Measurements from ENCODE around the gene COL18A1. TPM values are rescaled to one million over a fixed set of nuclear protein-coding genes. Genes with fewer than 3 reads are reported as not detected.

COL18A1 gene
- total RNA-seq, 2 experiments from 2014 or later, result 8.0 to 8.8 TPM

DNA sequence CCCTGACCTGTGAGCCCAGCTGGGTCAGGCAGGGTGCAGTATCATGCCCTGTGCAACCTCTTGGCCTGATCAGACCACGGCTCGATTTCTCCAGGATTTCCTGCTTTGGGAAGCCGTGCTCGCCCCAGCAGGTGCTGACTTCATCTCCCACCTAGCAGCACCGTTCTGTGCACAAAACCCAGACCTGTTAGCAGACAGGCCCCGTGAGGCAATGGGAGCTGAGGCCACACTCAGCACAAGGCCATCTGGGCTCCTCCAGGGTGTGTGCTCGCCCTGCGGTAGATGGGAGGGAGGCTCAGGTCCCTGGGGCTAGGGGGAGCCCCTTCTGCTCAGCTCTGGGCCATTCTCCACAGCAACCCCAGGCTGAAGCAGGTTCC, 107.6 kb downstream of the COL18A1 start:
- POLR2A ChIA-PET, result no interaction called here
- ATAC-seq, result no peak
- DNase-seq, result no peak
- H3K36me3 Mint-ChIP-seq (ENCODE audit: low read depth), result peaks cover 10% of the 10 kb centered on the region
- CTCF ChIA-PET, result no interaction called here
- no peak overlapping the region for H3K4me3 Mint-ChIP-seq
- intact Hi-C loops (cut with DNase I, micrococcal nuclease), result no loop called here
- H3K9me3 Mint-ChIP-seq (ENCODE audit: low read depth), result no peaks in the 10 kb centered on the region
- peaks cover 2% of the 10 kb centered on the region for H3K4me1 Mint-ChIP-seq
- H3K27ac Mint-ChIP-seq, result no peak overlapping the region
- no peaks in the 10 kb centered on the region for H3K27me3 Mint-ChIP-seq

DNA sequence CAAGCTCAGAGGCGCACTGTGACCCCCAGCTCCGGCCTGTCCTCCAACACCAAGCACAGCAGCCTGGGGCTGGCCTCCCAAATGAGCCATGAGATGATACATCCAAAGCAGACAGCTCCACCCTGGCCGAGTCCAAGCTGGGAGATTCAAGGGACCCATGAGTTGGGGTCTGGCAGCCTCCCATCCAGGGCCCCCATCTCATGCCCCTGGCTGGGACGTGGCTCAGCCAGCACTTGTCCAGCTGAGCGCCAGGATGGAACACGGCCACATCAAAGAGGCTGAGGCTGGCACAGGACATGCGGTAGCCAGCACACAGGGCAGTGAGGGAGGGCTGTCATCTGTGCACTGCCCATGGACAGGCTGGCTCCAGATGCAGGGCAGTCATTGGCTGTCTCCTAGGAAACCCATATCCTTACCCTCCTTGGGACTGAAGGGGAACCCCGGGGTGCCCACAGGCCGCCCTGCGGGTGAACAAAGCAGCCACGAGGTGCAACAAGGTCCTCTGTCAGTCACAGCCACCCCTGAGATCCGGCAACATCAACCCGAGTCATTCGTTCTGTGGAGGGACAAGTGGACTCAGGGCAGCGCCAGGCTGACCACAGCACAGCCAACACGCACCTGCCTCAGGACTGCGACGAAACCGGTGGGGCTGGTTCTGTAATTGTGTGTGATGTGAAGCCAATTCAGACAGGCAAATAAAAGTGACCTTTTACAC, 108.2 kb downstream of the COL18A1 start:
- POLR2A ChIA-PET, result no interaction called here
- H3K4me1 Mint-ChIP-seq, result peaks cover 7% of the 10 kb centered on the region
- H3K36me3 Mint-ChIP-seq (ENCODE audit: low read depth), result peaks cover 15% of the 10 kb centered on the region

DNA sequence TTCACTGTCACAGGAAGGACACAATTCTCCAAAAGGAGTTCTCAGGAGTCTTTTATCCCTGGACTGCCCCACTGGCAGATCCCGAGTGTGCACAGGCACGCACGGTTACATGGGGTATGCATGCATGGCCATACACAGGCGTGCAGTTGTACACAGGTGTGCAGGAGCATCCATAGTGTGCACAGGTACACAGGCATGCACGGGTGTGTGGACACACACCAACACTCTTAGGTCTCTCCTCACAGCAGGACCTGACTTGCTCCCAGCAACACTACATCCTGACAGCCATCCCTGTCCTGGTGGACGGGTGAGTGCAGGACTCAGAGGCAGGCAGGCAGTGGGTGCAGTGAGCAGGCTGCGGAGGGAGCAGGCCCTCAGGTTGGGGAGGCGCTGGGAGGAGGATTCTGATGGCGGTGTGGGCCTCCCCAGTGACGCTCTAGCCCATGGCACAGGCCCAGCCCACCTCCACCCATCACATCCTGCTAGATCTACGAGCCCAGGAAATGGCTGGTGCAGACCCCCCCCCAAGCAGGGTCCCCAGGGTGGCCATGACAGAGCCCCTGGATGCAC, 108.9 kb downstream of the COL18A1 start:
- no peak overlapping the region for H3K27ac Mint-ChIP-seq
- H3K4me1 Mint-ChIP-seq, result peaks cover 13% of the 10 kb centered on the region
- ATAC-seq, result no peak
- H3K27me3 Mint-ChIP-seq, result no peaks in the 10 kb centered on the region
- no peak for DNase-seq
- no peak overlapping the region for H3K4me3 Mint-ChIP-seq
- intact Hi-C loops (cut with DNase I, micrococcal nuclease), result no loop called here
- CTCF ChIA-PET, result no interaction called here
- peaks cover 11% of the 10 kb centered on the region for H3K9me3 Mint-ChIP-seq (ENCODE audit: low read depth)
- peaks cover 22% of the 10 kb centered on the region for H3K36me3 Mint-ChIP-seq (ENCODE audit: low read depth)
- POLR2A ChIA-PET, result no interaction called here

More for the DNA sequence above, 108.2 kb downstream of the COL18A1 start:
- no peak for ATAC-seq
- no peak overlapping the region for H3K4me3 Mint-ChIP-seq
- intact Hi-C loops (cut with DNase I, micrococcal nuclease), result no loop called here
- no peak for DNase-seq
- no peak overlapping the region for H3K27ac Mint-ChIP-seq
- peaks cover 4% of the 10 kb centered on the region for H3K9me3 Mint-ChIP-seq (ENCODE audit: low read depth)
- H3K27me3 Mint-ChIP-seq, result no peaks in the 10 kb centered on the region
- CTCF ChIA-PET, result no interaction called here

DNA sequence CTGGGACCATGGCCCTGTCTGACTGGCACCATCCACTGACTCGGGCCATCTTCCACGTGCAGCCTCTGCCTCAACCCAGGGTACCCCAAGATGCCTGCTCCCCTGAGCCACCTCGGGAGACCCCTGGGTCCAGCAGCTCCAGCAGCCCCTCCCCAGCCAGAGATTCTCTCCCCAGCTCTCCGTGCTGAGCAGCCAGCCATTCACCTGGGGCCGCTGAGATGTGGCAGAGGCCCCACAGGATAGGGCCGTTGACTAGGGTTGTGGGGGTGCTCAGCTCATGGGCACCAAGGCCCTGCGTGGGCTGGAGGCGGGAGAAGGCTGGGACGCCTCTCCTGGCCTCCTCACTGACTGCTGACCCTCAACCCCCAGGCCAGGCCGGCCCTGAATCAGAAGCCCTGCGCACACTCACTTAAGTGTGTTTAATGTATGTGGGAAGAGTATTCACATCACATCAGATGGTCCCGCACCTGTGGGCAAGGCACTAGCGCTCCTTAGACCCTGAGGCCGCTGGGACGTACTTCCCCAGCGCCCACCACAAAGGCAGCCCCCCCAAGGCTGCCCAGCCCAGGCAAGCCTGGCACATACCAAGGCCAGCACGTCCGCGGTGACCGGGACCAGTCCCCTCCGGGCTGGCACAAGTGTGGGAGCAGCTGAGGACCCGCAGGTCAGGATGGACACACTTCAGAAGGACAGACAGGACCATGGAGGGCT, 109.5 kb downstream of the COL18A1 start:
- no peaks in the 10 kb centered on the region for H3K27me3 Mint-ChIP-seq
- DNase-seq, result no peak
- peaks cover 17% of the 10 kb centered on the region for H3K9me3 Mint-ChIP-seq (ENCODE audit: low read depth)
- ChIA-PET CTCF (no interaction called here), POLR2A (no interaction called here)
- ATAC-seq, result no peak
- H3K36me3 Mint-ChIP-seq (ENCODE audit: low read depth), result peaks cover 28% of the 10 kb centered on the region
- no peak overlapping the region for H3K4me3 Mint-ChIP-seq
- H3K27ac Mint-ChIP-seq, result no peak overlapping the region
- intact Hi-C loops (cut with DNase I, micrococcal nuclease), result no loop called here
- peaks cover 13% of the 10 kb centered on the region for H3K4me1 Mint-ChIP-seq

DNA sequence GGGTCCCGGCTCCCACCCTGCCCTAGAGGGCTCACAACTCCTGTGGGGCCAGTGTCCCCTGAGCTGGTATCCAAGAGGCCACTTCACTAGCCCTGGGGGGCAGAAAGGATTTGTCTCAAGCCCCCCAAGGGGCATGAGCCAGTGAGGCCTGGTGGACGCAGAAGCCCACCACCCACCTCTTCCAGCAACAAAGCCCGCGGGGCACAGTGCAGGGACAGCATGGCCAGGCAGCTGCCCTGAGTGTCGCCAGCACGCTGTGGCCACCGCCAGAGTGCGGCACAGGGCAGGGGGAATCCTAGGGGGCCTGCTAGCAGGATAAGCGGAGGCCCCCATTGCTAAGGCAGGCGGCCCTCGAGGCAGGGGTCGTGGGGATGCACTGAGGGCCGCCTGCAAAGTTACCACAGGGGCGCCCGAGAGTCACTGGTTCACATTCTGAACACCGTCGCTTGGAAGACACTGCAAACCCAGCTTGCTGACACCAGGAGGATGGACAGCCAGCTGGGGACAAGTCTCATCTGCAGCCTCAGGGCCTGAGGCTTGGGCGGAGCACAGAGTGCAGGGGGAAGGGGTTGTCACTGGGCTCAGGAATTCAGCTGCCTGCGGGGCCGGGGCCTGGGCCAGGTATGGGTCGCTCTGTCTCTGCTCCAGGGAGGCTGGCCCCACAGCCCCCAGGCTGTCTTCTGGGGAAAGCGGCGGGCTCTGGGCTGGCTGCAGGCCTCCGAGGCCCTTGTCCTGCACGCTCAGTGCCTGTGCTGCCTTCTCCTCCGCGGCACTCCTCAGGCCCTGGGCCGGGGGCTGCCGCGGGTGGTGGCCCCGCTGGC, 110.5 kb downstream of the COL18A1 start:
- peaks cover 38% of the 10 kb centered on the region for H3K36me3 Mint-ChIP-seq (ENCODE audit: low read depth)

DNA sequence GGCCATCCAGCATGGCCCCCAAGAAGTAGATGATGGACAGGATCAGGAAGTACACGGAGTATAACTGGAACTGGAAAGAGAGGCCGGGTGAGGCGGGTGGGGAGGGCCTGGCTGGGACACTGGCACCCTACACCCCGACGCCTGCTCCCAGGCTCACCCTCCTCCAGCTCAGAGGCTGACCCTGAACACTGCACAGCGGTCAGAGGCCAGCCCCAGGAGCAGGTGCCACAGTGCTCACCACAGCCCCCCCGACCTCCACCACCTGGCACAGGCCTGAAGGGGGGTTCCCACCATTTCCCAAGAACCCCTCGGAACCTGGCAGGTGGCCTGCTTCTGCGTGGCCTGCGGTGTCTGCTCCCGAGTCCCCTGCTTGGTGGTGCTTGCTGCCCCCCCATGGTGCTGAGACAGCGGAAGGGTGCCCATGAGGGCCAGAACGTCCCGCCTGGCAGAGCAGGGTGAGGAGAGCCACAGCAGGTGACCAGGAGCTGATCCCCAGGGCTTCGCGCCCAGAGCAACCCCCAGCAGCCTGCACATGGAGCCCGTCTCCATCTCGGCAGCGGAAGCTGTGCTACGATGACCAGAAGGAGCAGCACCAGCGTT, 111.2 kb downstream of the COL18A1 start:
- POLR2A ChIA-PET, result no interaction called here
- no peak for DNase-seq

More for the DNA sequence above, 110.5 kb downstream of the COL18A1 start:
- DNase-seq, result no peak
- Mint-ChIP-seq H3K27ac (no peak overlapping the region), H3K9me3 (ENCODE audit: low read depth) (peaks cover 25% of the 10 kb centered on the region), H3K4me1 (peaks cover 13% of the 10 kb centered on the region), H3K4me3 (no peak overlapping the region), H3K27me3 (no peaks in the 10 kb centered on the region)
- intact Hi-C loops (cut with DNase I, micrococcal nuclease), result no loop called here
- ChIA-PET CTCF (no interaction called here), POLR2A (no interaction called here)
- ATAC-seq, result no peak

DNA sequence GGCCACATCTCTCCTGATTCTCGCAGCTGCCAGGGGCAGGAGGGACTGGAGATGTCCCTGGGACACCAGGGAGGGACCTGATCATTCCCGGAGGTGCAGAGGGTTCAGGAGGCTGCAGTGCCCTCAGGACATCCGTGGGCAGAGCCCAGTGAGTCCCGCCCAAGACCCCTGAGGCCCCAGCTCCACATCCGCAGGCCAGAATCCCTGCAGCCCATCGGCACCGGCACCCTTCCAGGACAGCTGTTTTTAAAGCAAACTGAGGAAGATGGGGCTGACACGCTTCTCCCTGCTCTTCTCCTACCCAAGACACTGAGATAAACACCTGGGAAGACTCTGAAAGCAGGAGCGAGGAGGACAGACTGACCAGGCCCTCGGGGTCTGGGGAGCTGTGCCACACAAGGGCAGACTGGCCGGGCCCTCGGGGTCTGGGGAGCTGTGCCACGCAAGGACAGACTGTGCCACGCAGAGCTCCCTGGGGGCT, 111.7 kb downstream of the COL18A1 start:
- POLR2A ChIA-PET, result no interaction called here
- no peaks in the 10 kb centered on the region for H3K27me3 Mint-ChIP-seq
- ATAC-seq (no peak), DNase-seq (no peak)
- H3K4me3 Mint-ChIP-seq, result no peak overlapping the region
- H3K36me3 Mint-ChIP-seq (ENCODE audit: low read depth), result peaks cover 51% of the 10 kb centered on the region
- peak overlapping the region; percentile 91 for H3K27ac Mint-ChIP-seq
- intact Hi-C loops (cut with DNase I, micrococcal nuclease), result no loop called here
- CTCF ChIA-PET, result no interaction called here
- H3K4me1 Mint-ChIP-seq, result peaks cover 13% of the 10 kb centered on the region
- H3K9me3 Mint-ChIP-seq (ENCODE audit: low read depth), result peaks cover 31% of the 10 kb centered on the region

More for the DNA sequence above, 111.2 kb downstream of the COL18A1 start:
- CTCF ChIA-PET, result no interaction called here
- H3K9me3 Mint-ChIP-seq (ENCODE audit: low read depth), result peaks cover 26% of the 10 kb centered on the region
- H3K36me3 Mint-ChIP-seq (ENCODE audit: low read depth), result peaks cover 45% of the 10 kb centered on the region
- intact Hi-C loops (cut with DNase I, micrococcal nuclease), result no loop called here
- peaks cover 13% of the 10 kb centered on the region for H3K4me1 Mint-ChIP-seq
- no peak overlapping the region for H3K27ac Mint-ChIP-seq
- H3K4me3 Mint-ChIP-seq, result no peak overlapping the region
- no peak for ATAC-seq
- H3K27me3 Mint-ChIP-seq, result no peaks in the 10 kb centered on the region

DNA sequence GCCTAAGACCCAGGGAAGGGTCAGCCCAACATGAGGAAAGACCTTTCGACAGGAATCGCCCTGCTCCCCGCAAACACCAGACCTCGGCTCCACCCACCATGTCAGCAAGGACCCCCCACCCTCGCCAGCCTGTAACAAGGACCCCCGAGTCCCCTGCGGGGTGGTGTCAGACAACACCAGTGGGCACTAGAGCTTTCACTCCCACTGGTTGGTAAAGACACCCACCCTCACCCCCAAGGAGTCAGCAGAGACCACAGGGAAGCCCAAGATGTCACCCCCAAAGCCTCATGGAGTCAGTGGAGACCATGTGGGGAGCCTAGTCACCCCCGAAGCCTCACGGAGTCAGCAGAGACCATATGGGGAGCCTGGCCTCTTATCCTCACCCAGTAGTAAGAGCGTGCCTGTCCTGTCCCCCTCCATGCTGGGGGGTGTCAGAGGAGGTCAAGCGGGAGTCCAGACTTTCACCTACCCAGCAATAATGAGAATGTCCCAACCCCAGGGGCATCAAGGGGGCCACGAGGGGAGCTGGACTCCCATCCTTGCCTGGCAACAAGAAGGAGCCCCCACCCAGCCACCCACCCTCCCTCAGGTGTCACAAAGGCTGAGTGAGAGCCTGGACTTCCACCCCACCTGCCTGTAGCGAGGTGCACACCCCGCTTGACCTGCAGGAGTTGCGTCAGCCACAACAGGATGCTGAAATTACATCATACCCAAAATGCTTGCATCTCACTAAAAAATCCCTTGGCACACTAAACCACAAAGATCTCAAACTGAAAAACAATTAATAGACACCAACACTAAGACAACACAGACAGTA, 112.5 kb downstream of the COL18A1 start:
- Mint-ChIP-seq H3K27ac (peak overlapping the region; percentile 91), H3K4me1 (peaks cover 13% of the 10 kb centered on the region), H3K27me3 (no peaks in the 10 kb centered on the region), H3K9me3 (ENCODE audit: low read depth) (peaks cover 36% of the 10 kb centered on the region), H3K4me3 (peak overlapping the region; percentile 20), H3K36me3 (ENCODE audit: low read depth) (peaks cover 58% of the 10 kb centered on the region)
- peak; percentile 67 for ATAC-seq
- intact Hi-C loops (cut with DNase I, micrococcal nuclease), result no loop called here
- peak; percentile 39 for DNase-seq
- POLR2A ChIA-PET, result no interaction called here
- CTCF ChIA-PET, result no interaction called here

DNA sequence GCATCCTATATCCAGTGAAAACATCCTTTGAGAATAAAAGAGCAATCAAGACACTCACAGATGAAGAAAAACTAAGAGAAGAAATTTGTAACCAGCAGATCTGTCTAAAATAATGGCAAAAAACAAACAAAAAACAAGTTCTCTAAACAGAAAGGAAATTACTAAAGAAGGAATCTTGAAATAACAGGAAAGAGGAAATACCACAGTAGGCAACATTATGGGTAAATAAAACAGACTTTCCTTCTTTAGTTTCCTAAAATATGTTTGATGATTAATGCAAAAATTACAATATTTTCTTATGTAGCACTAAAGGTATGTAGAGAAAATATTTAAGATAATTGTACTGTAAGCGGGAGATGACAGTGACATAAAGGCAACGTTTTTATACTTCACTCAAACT, 113.8 kb downstream of the COL18A1 start:
- peaks cover 38% of the 10 kb centered on the region for H3K9me3 Mint-ChIP-seq (ENCODE audit: low read depth)

DNA sequence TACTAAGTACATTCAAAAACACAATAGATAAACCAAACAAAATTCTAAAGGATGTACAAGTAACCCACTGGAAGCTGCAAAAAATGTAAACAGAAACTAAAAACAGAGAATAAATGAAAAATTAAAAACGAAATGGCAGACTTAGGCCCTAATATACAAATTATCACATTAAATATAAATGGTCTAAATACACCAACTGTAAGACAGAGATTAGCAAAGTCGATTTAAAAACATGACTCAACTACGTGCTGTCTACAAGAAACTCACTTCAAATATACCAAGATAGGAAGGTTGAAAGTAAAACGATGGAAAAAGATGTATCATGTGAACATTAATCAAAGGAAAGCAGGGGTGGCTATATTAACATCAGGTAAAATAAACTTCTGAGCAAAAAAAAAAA, 114.2 kb downstream of the COL18A1 start:
- Mint-ChIP-seq H3K27me3 (no peaks in the 10 kb centered on the region), H3K4me1 (peaks cover 13% of the 10 kb centered on the region), H3K27ac (peak overlapping the region; percentile 42), H3K9me3 (ENCODE audit: low read depth) (peaks cover 38% of the 10 kb centered on the region), H3K36me3 (ENCODE audit: low read depth) (peaks cover 70% of the 10 kb centered on the region), H3K4me3 (no peak overlapping the region)
- DNase-seq (no peak), ATAC-seq (no peak)
- ChIA-PET CTCF (no interaction called here), POLR2A (no interaction called here)
- intact Hi-C loops (cut with DNase I, micrococcal nuclease), result no loop called here

More for the DNA sequence above, 113.8 kb downstream of the COL18A1 start:
- ATAC-seq, result no peak
- CTCF ChIA-PET, result no interaction called here
- DNase-seq, result no peak
- H3K36me3 Mint-ChIP-seq (ENCODE audit: low read depth), result peaks cover 70% of the 10 kb centered on the region
- no peaks in the 10 kb centered on the region for H3K27me3 Mint-ChIP-seq
- peaks cover 13% of the 10 kb centered on the region for H3K4me1 Mint-ChIP-seq
- no peak overlapping the region for H3K4me3 Mint-ChIP-seq
- POLR2A ChIA-PET, result no interaction called here
- intact Hi-C loops (cut with DNase I, micrococcal nuclease), result no loop called here
- H3K27ac Mint-ChIP-seq, result peak overlapping the region; percentile 48

DNA sequence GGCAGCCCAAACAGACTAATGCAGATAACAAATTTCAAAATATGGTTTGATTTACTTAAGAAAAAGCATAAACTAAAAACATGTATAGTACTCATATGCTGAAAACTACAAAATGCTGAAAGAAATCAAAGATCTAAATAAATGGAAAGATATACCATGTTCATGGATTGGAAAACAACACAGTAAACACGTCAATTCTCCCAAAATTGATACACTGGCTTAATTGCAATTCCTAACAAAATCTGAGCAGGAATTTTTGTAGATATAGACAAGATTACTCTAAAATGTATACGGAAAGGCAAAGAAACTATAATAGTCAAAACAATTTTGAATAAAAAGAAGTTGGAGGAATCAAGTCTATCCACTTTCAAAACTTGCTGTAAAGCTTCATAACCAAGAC, 116.3 kb downstream of the COL18A1 start:
- intact Hi-C loops (cut with DNase I, micrococcal nuclease), result no loop called here
- Mint-ChIP-seq H3K27ac (no peak overlapping the region), H3K4me1 (peaks cover 13% of the 10 kb centered on the region), H3K9me3 (ENCODE audit: low read depth) (peaks cover 38% of the 10 kb centered on the region), H3K4me3 (no peak overlapping the region), H3K36me3 (ENCODE audit: low read depth) (peaks cover 73% of the 10 kb centered on the region), H3K27me3 (no peaks in the 10 kb centered on the region)
- CTCF ChIA-PET, result interaction anchor here (0.7 kb wide), 1 partner anchor 308 kb away, joined by 3 read pairs; no protein-coding TSS in a partner anchor
- no peak for ATAC-seq
- DNase-seq, result no peak
- POLR2A ChIA-PET, result no interaction called here
